GM23248 (cell line): ENCODE data around the gene STRADA. TPM values are rescaled to one million over a fixed set of nuclear protein-coding genes. Genes with fewer than 3 reads are reported as not detected.

Experiments
- DNase-seq: peaks from one replicate; pipeline ENCODE4 v3.0.0-alpha.2; 2015
- H2AFZ ChIP-seq: fragments of 200-600 bp; sonication (generic); 2 replicates; pipeline ENCODE4 v1.6.1; 2016; ENCODE audit warnings: antibody characterized with exemption
- H3F3A ChIP-seq: fragments of 200-600 bp; sonication (generic); 2 replicates; pipeline ENCODE4 v1.6.1; 2016; ENCODE audit warnings: mild to moderate bottlenecking, antibody characterized with exemption, mixed run types; ENCODE audit not compliant: insufficient read depth
- H3K27ac ChIP-seq: fragments of 200-600 bp; sonication (generic); 2 replicates; pipeline ENCODE4 v1.5.1; 2016; ENCODE audit warnings: mild to moderate bottlenecking
- H3K27me3 ChIP-seq: fragments of 200-600 bp; sonication (generic); replicated peaks from 2 replicates; pipeline ENCODE4 v1.6.1; 2016; ENCODE audit warnings: mild to moderate bottlenecking; ENCODE audit not compliant: insufficient read depth
- H3K36me3 ChIP-seq: fragments of 200-600 bp; sonication (generic); 2 replicates; pipeline ENCODE4 v1.6.1; 2016; ENCODE audit warnings: low read depth, mild to moderate bottlenecking
- H3K4me1 ChIP-seq: fragments of 200-600 bp; sonication (generic); 2 replicates; pipeline ENCODE4 v1.6.1; 2016; ENCODE audit warnings: mild to moderate bottlenecking; ENCODE audit not compliant: insufficient read depth
- H3K4me2 ChIP-seq: fragments of 200-600 bp; sonication (generic); one replicate; pipeline ENCODE4 v1.6.1; 2016; ENCODE audit warnings: mild to moderate bottlenecking; ENCODE audit not compliant: unreplicated experiment
- H3K4me3 ChIP-seq: fragments of 200-600 bp; sonication (generic); 2 replicates; pipeline ENCODE4 v1.5.1; 2016; ENCODE audit warnings: mild to moderate bottlenecking
- H3K79me2 ChIP-seq: fragments of 200-600 bp; sonication (generic); 2 replicates; pipeline ENCODE4 v1.6.1; 2016; ENCODE audit warnings: mild to moderate bottlenecking; ENCODE audit not compliant: insufficient read depth
- H3K9ac ChIP-seq: fragments of 200-600 bp; sonication (generic); 2 replicates; pipeline ENCODE4 v1.6.1; 2016; ENCODE audit warnings: mild to moderate bottlenecking
- H3K9me2 ChIP-seq: fragments of 200-600 bp; sonication (generic); 2 replicates; pipeline ENCODE4 v1.6.1; 2016; ENCODE audit warnings: mixed run types, mild to moderate bottlenecking, moderate library complexity; ENCODE audit not compliant: insufficient read depth
- H3K9me3 ChIP-seq: fragments of 200-600 bp; sonication (generic); one replicate; pipeline ENCODE4 v1.6.1; 2017; ENCODE audit warnings: low read depth
- H4K20me1 ChIP-seq: fragments of 200-600 bp; sonication (generic); 2 replicates; pipeline ENCODE4 v1.6.0; 2016; ENCODE audit not compliant: insufficient read depth
- EZH2 ChIP-seq: fragments of 200-600 bp; sonication (generic); IDR thresholded peaks from 2 replicates; pipeline ENCODE4 v1.6.1; 2018; ENCODE audit warnings: antibody characterized with exemption, mild to moderate bottlenecking; ENCODE audit not compliant: insufficient read depth, poor library complexity, severe bottlenecking
- EZH2phosphoT487 ChIP-seq: fragments of 200-600 bp; sonication (generic); IDR thresholded peaks from 2 replicates; pipeline ENCODE4 v1.6.1; 2018; ENCODE audit warnings: antibody characterized with exemption, moderate library complexity, mild to moderate bottlenecking, low read depth; ENCODE audit not compliant: insufficient read depth
- WGBS, 2 experiments: methylation state at CpG; one replicate each; pipeline ENCODE4 v1.1.6; 2015 to 2017; ENCODE audit warnings: low lambda C conversion rate in 2 of 2, low coverage in 1 of 2; ENCODE audit errors: missing lambda C conversion rate in 2 of 2; 5-methylcytosine and 5-hydroxymethylcytosine counted together
- in situ Hi-C: fragments of 300-500 bp; cut with MboI; formaldehyde crosslinking; loops from 2 replicates; pipeline ENCODE4 v1.15.0; 2020
- polyA plus RNA-seq: library from polyadenylated mRNA; unstranded; fragments of >200 nt; fragmentation: Nextera tagmentation; extraction: Ambion mirVana; gene quantifications from 2 replicates; pipeline ENCODE4 v1.2.1, GENCODE V29; 2016
- total RNA-seq: library from RNA; depleted of rRNA; stranded (reverse); fragments of >200 nt; shearing (Covaris generic); gene quantifications from 2 replicates; pipeline ENCODE4 v1.2.3, GENCODE V29; 2014

STRADA gene
- total and polyA plus RNA-seq, 2 experiments from 2014 or later, result 15.7 to 22.3 TPM

- Histone ChIP-seq H3K27me3 (no peaks in the 10 kb centered on the region), H3K4me1 (no peaks in the 10 kb centered on the region), H3K9ac (no peak overlapping the region), H3K9me2 (no peaks in the 10 kb centered on the region), H3F3A (no peaks in the 10 kb centered on the region), H3K9me3 (no peaks in the 10 kb centered on the region), H2AFZ (no peak overlapping the region), H3K27ac (no peak overlapping the region), H3K79me2 (peaks cover 74% of the 10 kb centered on the region), H3K4me3 (no peak overlapping the region), H3K4me2 (no peak overlapping the region), H3K36me3 (peaks cover 58% of the 10 kb centered on the region), H4K20me1 (no peaks in the 10 kb centered on the region)
- peak; percentile 10 for DNase-seq
- WGBS, 2 experiments, result 87 to 88% methylated on average over 10 of the region's 10 CpGs
- TF ChIP-seq EZH2, result no peak
- no peak for TF ChIP-seq EZH2phosphoT487
- in situ Hi-C loops, result no loop called here
Observed at GRCh38 chr17:63760771-63761539, 19.4 kb upstream of the STRADA start.

- 81 to 82% methylated on average over 2 of the region's 2 CpGs for WGBS, 2 experiments
- Histone ChIP-seq H3K79me2 (peaks cover 59% of the 10 kb centered on the region), H3F3A (no peaks in the 10 kb centered on the region), H3K4me2 (no peak overlapping the region), H4K20me1 (no peaks in the 10 kb centered on the region), H3K27me3 (no peaks in the 10 kb centered on the region), H3K9ac (no peak overlapping the region), H3K27ac (no peak overlapping the region), H3K9me3 (no peaks in the 10 kb centered on the region), H3K4me3 (no peak overlapping the region), H3K4me1 (no peaks in the 10 kb centered on the region), H3K9me2 (no peaks in the 10 kb centered on the region), H3K36me3 (peaks cover 71% of the 10 kb centered on the region), H2AFZ (no peak overlapping the region)
- no peak for DNase-seq
- in situ Hi-C loops, result no loop called here
- TF ChIP-seq EZH2phosphoT487 (no peak), EZH2 (no peak)
Observed at GRCh38 chr17:63758428-63758827, 16.8 kb upstream of the STRADA start.

- H3K4me3 ChIP-seq, result no peak overlapping the region
- no peaks in the 10 kb centered on the region for H3K4me1 ChIP-seq
- H3K4me2 ChIP-seq, result no peak overlapping the region
- H4K20me1 ChIP-seq, result no peaks in the 10 kb centered on the region
- no peak overlapping the region for H2AFZ ChIP-seq
- in situ Hi-C loops, result no loop called here
- H3K79me2 ChIP-seq, result peaks cover 32% of the 10 kb centered on the region; the same call in 1 of the 2 replicates
- H3K27ac ChIP-seq, result no peak overlapping the region
- no peaks in the 10 kb centered on the region for H3K9me3 ChIP-seq
- H3K27me3 ChIP-seq, result no peaks in the 10 kb centered on the region
- no peak for DNase-seq
- H3K9me2 ChIP-seq, result no peaks in the 10 kb centered on the region
- H3F3A ChIP-seq, result no peaks in the 10 kb centered on the region
- TF ChIP-seq EZH2phosphoT487 (no peak), EZH2 (no peak)
- no peak overlapping the region for H3K9ac ChIP-seq
- H3K36me3 ChIP-seq, result peaks cover 76% of the 10 kb centered on the region
- 96 to 97% methylated on average over 3 of the region's 3 CpGs for WGBS, 2 experiments
Observed at GRCh38 chr17:63754046-63754445, 12.4 kb upstream of the STRADA start.

GRCh38 chr17:63753215-63753614 is 11.6 kb upstream of the STRADA start:
- Histone ChIP-seq H3K4me2 (no peak overlapping the region), H4K20me1 (no peaks in the 10 kb centered on the region), H3K9ac (no peak overlapping the region), H3F3A (no peaks in the 10 kb centered on the region), H3K36me3 (peaks cover 71% of the 10 kb centered on the region), H2AFZ (no peak overlapping the region), H3K4me1 (no peaks in the 10 kb centered on the region), H3K9me3 (no peaks in the 10 kb centered on the region), H3K9me2 (no peaks in the 10 kb centered on the region), H3K4me3 (no peak overlapping the region), H3K27ac (no peak overlapping the region), H3K27me3 (no peaks in the 10 kb centered on the region), H3K79me2 (0 out of 2 replicates have a peak, but pooled peaks cover 26% of the 10 kb centered on the region)
- 100% methylated on average over 1 of the region's 1 CpG for WGBS, 2 experiments
- DNase-seq, result peak; percentile 27
- TF ChIP-seq EZH2, result no peak
- TF ChIP-seq EZH2phosphoT487, result no peak
- in situ Hi-C loops, result no loop called here

GRCh38 chr17:63752707-63753106 is 11.1 kb upstream of the STRADA start:
- 0 out of 2 replicates have a peak, but pooled peaks cover 23% of the 10 kb centered on the region for H3K79me2 ChIP-seq
- no peaks in the 10 kb centered on the region for H4K20me1 ChIP-seq
- no peak overlapping the region for H3K4me3 ChIP-seq
- H2AFZ ChIP-seq, result no peak overlapping the region
- DNase-seq, result no peak
- in situ Hi-C loops, result no loop called here
- no peaks in the 10 kb centered on the region for H3K9me2 ChIP-seq
- WGBS, 2 experiments, result 93 to 96% methylated on average over 1 of the region's 1 CpG
- H3K9ac ChIP-seq, result no peak overlapping the region
- H3K9me3 ChIP-seq, result no peaks in the 10 kb centered on the region
- no peaks in the 10 kb centered on the region for H3K4me1 ChIP-seq
- peaks cover under 1% of the 10 kb centered on the region; the same call in 1 of the 2 replicates for H3F3A ChIP-seq
- no peak overlapping the region for H3K4me2 ChIP-seq
- H3K27ac ChIP-seq, result no peak overlapping the region
- TF ChIP-seq EZH2, result no peak
- no peak for TF ChIP-seq EZH2phosphoT487
- H3K27me3 ChIP-seq, result no peaks in the 10 kb centered on the region
- H3K36me3 ChIP-seq, result peaks cover 66% of the 10 kb centered on the region
